ENCODE data around the gene KNDC1.

DNA sequence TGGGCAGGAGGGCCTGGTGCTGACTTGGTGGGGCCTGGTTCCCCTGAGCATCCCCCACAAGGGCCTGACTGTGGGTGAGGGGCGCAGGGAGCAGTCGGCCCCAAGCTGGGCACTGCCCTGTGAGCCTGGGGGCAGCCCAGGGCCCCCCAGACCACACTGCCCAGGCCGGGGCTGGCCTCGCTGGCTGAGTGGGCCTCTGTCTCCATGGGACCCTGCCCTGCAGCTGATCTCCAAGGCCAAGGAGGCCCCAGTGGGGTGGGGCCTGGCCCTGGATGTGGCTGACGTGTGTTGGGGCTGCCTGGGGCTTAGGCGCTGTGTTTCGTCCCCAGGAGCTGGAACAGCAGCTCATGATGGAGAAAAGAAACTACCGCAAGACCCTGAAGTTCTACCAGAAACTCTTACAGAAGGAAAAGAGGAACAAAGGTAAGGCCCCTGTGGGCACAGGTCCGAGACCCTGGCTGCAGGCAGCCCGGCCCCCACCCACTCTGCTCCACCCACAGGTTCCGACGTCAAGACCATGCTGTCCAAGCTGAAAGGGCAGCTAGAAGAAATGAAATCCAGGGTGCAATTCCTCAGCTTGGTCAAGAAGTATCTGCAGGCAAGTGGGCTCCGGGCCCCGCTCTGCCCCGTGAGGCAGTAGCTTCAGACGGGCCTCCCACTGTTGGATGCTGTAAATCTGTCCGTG lies 46.5 kb downstream of the KNDC1 start:
- TF ChIP-seq, protein P1, sequence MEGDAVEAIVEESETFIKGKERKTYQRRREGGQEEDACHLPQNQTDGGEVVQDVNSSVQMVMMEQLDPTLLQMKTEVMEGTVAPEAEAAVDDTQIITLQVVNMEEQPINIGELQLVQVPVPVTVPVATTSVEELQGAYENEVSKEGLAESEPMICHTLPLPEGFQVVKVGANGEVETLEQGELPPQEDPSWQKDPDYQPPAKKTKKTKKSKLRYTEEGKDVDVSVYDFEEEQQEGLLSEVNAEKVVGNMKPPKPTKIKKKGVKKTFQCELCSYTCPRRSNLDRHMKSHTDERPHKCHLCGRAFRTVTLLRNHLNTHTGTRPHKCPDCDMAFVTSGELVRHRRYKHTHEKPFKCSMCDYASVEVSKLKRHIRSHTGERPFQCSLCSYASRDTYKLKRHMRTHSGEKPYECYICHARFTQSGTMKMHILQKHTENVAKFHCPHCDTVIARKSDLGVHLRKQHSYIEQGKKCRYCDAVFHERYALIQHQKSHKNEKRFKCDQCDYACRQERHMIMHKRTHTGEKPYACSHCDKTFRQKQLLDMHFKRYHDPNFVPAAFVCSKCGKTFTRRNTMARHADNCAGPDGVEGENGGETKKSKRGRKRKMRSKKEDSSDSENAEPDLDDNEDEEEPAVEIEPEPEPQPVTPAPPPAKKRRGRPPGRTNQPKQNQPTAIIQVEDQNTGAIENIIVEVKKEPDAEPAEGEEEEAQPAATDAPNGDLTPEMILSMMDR (IDR thresholded peaks at IDR 0.05; ENCODE audit: low read length) = no peak
- TF ChIP-seq EZH2phosphoT487 (IDR thresholded peaks at IDR 0.05; ENCODE audit: low read length) (no peak), EZH2 (optimal IDR thresholded peaks at IDR 0.05; ENCODE audit: low read depth, low read length) (no peak)

Measured in MM.1S (cell line).